Testis (tissue), 2 donors: ENCODE measurements around the gene CR2.

Experiments
- POLR2A ChIP-seq: fragments of 450-650 bp; IDR thresholded peaks from one replicate; pipeline ENCODE4 v1.6.1; 2017; ENCODE audit warnings: antibody characterized with exemption, mild to moderate bottlenecking, moderate library complexity
- TF ChIP-seq, protein P1 (sequence below), 3 experiments: fragments of 450-650 bp in 2 of 3; fragments of 200-600 bp in 1 of 3; sonication (generic) in 1 of 3; IDR thresholded peaks; one replicate each; pipeline ENCODE4 v1.5.1; 2016 to 2019; ENCODE audit warnings: antibody characterized with exemption in 3 of 3, mild to moderate bottlenecking in 2 of 3, moderate library complexity in 1 of 3

- TF ChIP-seq, protein P1, sequence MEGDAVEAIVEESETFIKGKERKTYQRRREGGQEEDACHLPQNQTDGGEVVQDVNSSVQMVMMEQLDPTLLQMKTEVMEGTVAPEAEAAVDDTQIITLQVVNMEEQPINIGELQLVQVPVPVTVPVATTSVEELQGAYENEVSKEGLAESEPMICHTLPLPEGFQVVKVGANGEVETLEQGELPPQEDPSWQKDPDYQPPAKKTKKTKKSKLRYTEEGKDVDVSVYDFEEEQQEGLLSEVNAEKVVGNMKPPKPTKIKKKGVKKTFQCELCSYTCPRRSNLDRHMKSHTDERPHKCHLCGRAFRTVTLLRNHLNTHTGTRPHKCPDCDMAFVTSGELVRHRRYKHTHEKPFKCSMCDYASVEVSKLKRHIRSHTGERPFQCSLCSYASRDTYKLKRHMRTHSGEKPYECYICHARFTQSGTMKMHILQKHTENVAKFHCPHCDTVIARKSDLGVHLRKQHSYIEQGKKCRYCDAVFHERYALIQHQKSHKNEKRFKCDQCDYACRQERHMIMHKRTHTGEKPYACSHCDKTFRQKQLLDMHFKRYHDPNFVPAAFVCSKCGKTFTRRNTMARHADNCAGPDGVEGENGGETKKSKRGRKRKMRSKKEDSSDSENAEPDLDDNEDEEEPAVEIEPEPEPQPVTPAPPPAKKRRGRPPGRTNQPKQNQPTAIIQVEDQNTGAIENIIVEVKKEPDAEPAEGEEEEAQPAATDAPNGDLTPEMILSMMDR (IDR thresholded peaks at IDR 0.05), result no peak
- TF ChIP-seq POLR2A, result no peak
These were observed 32.1 kb downstream of the CR2 start for GRCh38 chr1:207486198-207486597.
